Aorta (tissue), 5 donors: ENCODE results near the gene ARHGAP27. TPM values are rescaled to one million over a fixed set of nuclear protein-coding genes. Genes with fewer than 3 reads are reported as not detected.
A peak's percentile ranks its signal among the peaks of the same experiment; 100 is the strongest.
"Not testable (repeated sequence)": the region's sequence is repeated elsewhere in the genome, so short reads cannot be mapped to it uniquely, and the experiment has no call there.

Experiments used
- ATAC-seq: fragments of 200-7000 bp; cut with Tn5 transposase; one replicate; pipeline ENCODE4 v1.9.1; 2022; ENCODE audit warnings: moderate library complexity; ENCODE audit not compliant: low FRiP score
- DNase-seq, 2 donors: peaks; one replicate each; pipeline ENCODE4 v3.0.0-alpha.2; 2020
- H3K27ac ChIP-seq, 2 donors: one replicate each; pipeline ENCODE4 v1.5.1; 2013; ENCODE audit warnings: low read length in 2 of 2, mild to moderate bottlenecking in 2 of 2, moderate library complexity in 2 of 2, control low read depth in 1 of 2, inconsistent platforms in 1 of 2, low read depth in 1 of 2
- H3K27me3 ChIP-seq, 2 donors: one replicate each; pipeline ENCODE4 v1.6.1; 2013; ENCODE audit warnings: control low read depth in 1 of 2, low read length in 1 of 2, mild to moderate bottlenecking in 1 of 2, moderate library complexity in 1 of 2; ENCODE audit not compliant: insufficient read depth in 2 of 2, control insufficient read depth in 1 of 2
- H3K36me3 ChIP-seq, 2 donors: one replicate each; pipeline ENCODE4 v1.6.1; 2013; ENCODE audit warnings: control low read depth in 1 of 2, low read length in 1 of 2, mild to moderate bottlenecking in 1 of 2; ENCODE audit not compliant: insufficient read depth in 2 of 2, control insufficient read depth in 1 of 2
- H3K4me1 ChIP-seq, 2 donors: one replicate each; pipeline ENCODE4 v1.6.1; 2013; ENCODE audit warnings: low read length in 2 of 2, control low read depth in 1 of 2, mild to moderate bottlenecking in 1 of 2, moderate library complexity in 1 of 2; ENCODE audit not compliant: insufficient read depth in 2 of 2, control insufficient read depth in 1 of 2
- H3K4me3 ChIP-seq, 2 donors: one replicate each; pipeline ENCODE4 v1.5.1; 2013; ENCODE audit warnings: low read length in 2 of 2, control low read depth in 1 of 2, mild to moderate bottlenecking in 1 of 2
- H3K9me3 ChIP-seq: one replicate; pipeline ENCODE4 v1.6.1; 2013; ENCODE audit warnings: mild to moderate bottlenecking, low read length; ENCODE audit not compliant: control insufficient read depth
- WGBS, 2 donors: extraction: QIAGEN DNeasy Blood & Tissue Kit; methylation state at CpG; one replicate each; pipeline ENCODE4 v1.1.7; 2013; 5-methylcytosine and 5-hydroxymethylcytosine counted together
- intact Hi-C, 2 donors: fragments of 100-400 bp; cut with DNase I; formaldehyde crosslinking; loops; one replicate each; pipeline versions ENCODE4 v1.14.2 to v1.15.0; 2022
- polyA plus RNA-seq, 2 donors: library from polyadenylated mRNA; stranded (reverse); fragments of 200-250 nt; gene quantifications; one replicate each; pipeline ENCODE4 v1.2.3, GENCODE V29; 2013
- total RNA-seq, 2 donors: library from RNA; stranded (reverse); fragmentation: NEBNext Ultra II Directional; extraction: Animal tissue kit (Norgen Biotek cat#: 25700); gene quantifications; one replicate each; pipeline ENCODE4 v1.2.1, GENCODE V29; 2021
- donor health status: healthy with polysubstance abuse.
- donor health status: Bipolar disorder and iron deficiency.
- donor health status: DM: no; HTN: no; CAD: no.
- donor health status: DM: no; HTN: no; CAD: no.
- donor health status: DM: yes; HTN: yes; CAD: no.

The ARHGAP27 gene
- total and polyA plus RNA-seq, 4 donors: 5.4 to 41.0 (median 13.6) TPM

DNA sequence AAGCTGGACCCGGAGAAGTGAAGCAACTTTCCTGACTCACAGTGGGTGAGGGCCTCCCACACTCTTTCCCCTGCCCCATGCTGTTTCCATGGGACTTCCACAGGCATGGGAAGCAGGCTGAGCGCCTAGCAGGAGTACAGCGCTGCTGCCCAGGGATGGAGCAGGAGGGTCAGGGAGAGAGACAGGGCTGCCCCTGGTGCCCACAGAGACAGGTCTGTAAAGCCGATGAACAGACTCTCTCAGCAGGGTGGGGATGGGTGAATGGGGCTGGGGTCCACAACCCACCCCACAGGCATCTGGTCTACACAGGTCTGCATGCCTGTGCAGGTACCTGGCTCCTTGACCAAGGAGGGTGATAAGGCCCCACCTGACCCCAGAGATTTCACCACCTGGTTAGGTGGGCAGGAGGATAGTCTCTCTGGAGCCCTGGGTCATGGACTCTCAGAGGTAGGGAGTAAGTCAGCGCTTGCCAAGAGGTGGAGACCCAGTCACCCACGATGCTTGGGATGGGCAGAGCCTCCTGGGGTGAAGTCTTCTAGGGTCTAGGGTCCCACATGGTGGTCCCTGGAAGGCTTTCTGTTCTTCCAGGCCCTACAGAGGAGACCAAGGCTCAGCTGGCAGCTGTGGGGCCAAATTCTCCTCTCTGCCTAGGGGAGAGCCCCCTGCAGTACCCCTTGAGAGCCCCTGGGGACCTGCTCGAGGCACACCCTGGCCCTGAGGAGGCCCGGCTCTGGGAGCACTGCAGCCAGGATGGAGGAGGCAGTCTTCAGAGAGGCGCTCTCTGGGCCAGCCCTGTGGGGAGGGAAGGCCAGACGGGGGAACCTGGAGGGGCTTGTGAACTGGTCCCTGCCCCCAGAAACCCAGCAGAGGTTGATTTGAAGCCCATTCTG is 10.9 kb upstream of the ARHGAP27 start:
- ATAC-seq, H3K9me3 ChIP-seq, intact Hi-C loops, H3K36me3 ChIP-seq, H3K27me3 ChIP-seq, H3K27ac ChIP-seq, H3K4me3 ChIP-seq, H3K4me1 ChIP-seq: not testable (repeated sequence)
- DNase-seq: peak in 1 of 2 donors; percentile 43
- 80 to 81% methylated on average over 9 to 10 of the region's 10 CpGs for whole genome bisulfite sequencing, 2 donors

DNA sequence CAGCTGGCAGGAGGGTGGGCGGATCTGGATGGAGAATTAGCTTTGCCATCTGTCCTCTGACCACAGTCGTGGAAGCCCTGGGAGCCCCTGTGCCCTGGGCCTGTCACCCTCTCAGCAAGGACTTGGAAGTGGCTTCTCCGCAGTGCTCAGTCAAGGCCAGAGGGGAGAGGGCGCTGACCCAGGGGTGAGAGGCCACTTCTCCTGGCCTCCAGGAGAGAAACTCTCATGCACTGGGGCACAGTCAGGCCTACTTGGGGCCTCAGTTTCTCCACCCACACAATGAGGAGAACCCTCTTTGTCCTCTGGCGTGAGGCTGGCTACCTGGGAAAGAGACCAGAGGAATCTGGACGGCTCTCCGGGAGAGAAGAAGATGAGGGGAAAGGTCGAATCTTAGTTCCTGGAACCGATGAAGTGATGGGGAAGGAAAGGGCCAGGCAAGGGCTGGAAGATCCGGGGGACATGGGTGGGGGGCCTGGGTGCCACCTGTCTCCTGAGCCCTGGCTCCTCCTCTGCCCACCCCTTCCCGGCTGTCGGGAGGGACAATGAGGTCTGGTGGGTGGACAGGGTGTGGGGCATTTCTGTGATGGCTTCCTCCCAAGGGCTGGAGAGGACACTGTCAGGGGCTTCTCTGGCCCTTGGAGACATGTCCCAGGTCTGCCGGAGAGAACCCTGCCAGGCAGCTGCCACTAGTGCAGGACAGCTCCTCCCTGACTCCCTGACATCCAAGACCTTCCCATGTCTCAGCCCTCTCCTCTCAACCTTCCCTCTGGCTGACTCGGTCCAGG is 9.0 kb upstream of the ARHGAP27 start:
- peak in 1 of 2 donors; percentile 39 for DNase-seq
- no peak for ATAC-seq
- intact Hi-C loops: no loop called here
- peaks cover 0 to under 1% of the 10 kb centered on the region in 2 donors for H3K36me3 ChIP-seq
- H3K4me1 ChIP-seq: no peaks in the 10 kb centered on the region
- no peaks in the 10 kb centered on the region for H3K27me3 ChIP-seq
- H3K4me3 ChIP-seq: no peak overlapping the region
- 81 to 86% methylated on average over 10 to 14 of the region's 14 CpGs for WGBS, 2 donors
- no peak overlapping the region for H3K27ac ChIP-seq
- H3K9me3 ChIP-seq: no peaks in the 10 kb centered on the region

DNA sequence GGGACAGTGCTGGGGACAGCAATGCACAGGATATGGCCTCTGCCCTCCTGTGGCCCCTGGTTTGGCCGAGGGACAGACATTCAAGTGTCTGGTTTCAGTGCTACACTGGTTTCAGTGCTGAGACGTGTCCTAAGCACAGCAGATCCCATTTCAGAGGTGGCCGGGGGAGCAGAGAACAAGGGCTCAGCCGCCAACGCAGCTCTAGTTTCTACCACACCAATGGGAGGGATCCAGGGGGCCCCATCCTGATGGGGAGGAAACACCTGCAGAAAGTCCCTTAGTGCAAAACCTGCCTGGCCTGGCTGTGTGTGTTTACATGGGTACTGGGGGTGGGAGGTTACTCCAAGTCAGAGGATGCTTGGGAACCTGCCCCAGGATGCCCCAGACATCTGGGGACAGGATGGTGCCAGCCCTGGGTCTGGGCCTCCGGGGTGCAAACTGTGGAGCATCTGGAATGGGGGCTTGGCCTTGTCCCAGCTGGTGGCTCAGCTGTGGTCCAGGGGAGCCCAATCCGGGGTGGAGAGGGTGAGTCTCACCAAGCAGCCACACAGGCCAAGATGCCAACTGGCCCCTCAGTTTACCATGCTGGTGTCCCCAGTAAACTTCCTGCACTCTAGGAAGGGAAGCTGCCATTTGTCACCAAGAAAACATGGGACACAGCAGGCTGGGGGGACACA is 8.3 kb upstream of the ARHGAP27 start:
- H3K4me3 ChIP-seq, H3K36me3 ChIP-seq, H3K27me3 ChIP-seq, intact Hi-C loops, H3K4me1 ChIP-seq, H3K9me3 ChIP-seq, H3K27ac ChIP-seq, ATAC-seq: not testable (repeated sequence)
- 82 to 84% methylated on average over 7 of the region's 7 CpGs for WGBS, 2 donors
- DNase-seq: peak in 1 of 2 donors; percentile 45

DNA sequence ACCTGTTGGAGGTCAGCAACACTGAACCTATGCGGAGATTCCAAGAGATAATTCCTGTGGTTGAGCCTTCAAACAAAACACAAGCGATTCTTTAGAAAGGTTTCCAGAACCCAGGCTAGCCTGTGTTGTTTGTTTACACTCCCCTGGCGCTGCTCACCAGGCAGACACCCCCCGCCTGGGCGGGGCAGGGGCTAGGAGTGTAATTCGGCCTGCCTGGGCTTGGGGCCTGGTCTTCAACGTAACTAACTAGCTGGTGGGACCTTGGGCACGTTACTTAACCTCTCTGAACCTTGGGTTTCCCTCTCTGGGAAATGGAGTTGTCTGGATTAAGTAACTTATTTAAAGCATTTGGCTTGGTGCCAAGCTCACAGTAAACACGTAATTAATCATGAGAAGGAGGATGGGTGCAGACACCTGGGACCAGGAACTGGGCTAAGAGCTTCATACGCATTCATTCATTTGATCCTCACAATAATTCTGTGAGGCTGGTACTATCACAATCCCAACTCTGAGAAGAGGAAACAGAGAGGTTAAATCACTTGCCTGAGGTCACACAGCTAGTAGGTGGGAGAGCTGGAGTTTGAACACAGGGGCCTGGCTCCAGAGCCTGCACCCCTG is 7.6 kb upstream of the ARHGAP27 start:
- Histone ChIP-seq H3K4me3 (no peak overlapping the region), H3K36me3 (peaks cover 0 to 2% of the 10 kb centered on the region in 2 donors), H3K9me3 (no peaks in the 10 kb centered on the region), H3K27me3 (no peaks in the 10 kb centered on the region), H3K27ac (no peak overlapping the region), H3K4me1 (no peaks in the 10 kb centered on the region)
- ATAC-seq (no peak), DNase-seq (peak in 1 of 2 donors; percentile 46)
- intact Hi-C loops: no loop called here
- 69 to 76% methylated on average over 10 of the region's 10 CpGs for WGBS, 2 donors

DNA sequence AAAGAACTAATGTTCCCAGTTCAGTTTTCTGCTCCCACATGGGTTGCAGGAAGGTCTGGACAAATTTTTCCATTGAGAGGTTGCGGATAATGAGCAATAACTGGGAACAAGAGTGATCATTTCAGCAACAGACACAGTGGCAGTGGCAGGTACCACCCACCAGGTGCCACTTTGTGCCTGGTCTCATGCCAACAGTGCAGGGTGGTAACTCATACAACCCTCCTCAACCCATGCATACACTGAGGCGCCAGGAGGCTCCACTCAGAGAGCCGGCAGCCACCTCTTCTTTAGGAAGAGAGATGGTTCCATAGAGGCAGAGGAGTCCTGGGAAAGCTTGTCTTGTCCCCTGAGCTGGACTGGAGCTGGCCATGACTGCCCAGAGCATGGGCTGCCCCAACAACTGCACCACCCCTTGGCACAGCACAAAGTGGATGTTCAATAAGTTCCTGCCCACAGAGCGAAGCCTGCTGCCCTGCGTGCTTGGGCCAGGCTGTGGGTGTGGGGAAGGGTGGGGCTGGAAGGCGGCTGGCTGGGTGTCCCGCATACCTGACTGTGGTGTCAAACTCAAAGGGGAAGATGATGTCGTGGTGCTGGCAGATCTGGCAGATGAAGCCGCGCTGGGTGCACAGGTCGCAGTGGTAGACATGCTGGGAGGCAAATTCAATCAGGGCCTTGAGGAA is 6.4 kb upstream of the ARHGAP27 start:
- DNase-seq (peak in 1 of 2 donors; percentile 64), ATAC-seq (no peak)
- no peak overlapping the region for H3K27ac ChIP-seq
- intact Hi-C loops: loop anchor here in 1 of 2 donors (10.0 kb wide), 1 partner anchor 54 kb away; no protein-coding TSS in a partner anchor
- peaks cover 0 to 2% of the 10 kb centered on the region in 2 donors for H3K36me3 ChIP-seq
- WGBS, 2 donors: 91 to 92% methylated on average over 11 of the region's 11 CpGs
- H3K9me3 ChIP-seq: no peaks in the 10 kb centered on the region
- H3K27me3 ChIP-seq: no peaks in the 10 kb centered on the region
- no peak overlapping the region for H3K4me3 ChIP-seq
- no peaks in the 10 kb centered on the region for H3K4me1 ChIP-seq

DNA sequence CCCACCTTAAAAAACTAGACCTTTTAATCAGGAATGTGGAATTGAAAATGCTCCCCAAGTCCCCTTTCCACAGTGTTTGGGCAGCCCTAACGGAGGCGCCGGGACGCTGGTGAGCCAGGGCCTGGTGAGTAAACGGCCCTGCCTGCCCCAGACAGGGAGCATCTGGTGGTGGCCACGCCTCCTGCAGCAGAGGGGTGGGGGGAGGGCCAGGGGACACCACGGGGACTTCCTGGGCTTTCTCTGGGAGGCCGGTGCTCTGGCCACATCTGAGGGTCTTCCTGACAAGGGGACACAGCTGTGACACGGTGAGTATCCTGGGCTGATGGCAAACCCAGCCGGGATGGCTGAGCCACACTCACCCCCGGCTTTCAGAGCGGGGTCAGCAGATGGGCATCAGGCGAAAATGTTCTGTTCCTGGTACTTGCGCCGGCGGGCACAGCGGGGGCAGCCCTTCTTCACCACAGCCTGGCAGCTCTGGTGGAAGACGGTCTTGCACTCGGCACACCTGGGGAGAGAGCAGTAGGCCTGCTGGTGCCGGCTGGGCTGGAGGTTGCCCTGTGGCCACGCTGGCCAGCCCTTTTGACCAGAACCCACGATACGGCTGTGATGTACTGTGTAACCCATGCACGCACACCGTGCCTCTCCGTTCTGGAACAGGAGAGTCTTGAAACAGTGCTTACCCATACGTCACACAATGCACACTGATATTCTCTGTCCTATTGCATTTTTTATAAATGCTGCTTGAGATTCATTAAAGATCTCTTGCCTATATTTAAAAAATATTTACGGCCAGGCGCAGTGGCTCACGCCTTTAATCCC is 5.0 kb upstream of the ARHGAP27 start:
- DNase-seq: peak in 1 of 2 donors; percentile 65
- intact Hi-C loops: loop anchor here in 1 of 2 donors (10.0 kb wide), 1 partner anchor 53 kb away; no protein-coding TSS in a partner anchor
- 84 to 86% methylated on average over 30 of the region's 30 CpGs for WGBS, 2 donors

DNA sequence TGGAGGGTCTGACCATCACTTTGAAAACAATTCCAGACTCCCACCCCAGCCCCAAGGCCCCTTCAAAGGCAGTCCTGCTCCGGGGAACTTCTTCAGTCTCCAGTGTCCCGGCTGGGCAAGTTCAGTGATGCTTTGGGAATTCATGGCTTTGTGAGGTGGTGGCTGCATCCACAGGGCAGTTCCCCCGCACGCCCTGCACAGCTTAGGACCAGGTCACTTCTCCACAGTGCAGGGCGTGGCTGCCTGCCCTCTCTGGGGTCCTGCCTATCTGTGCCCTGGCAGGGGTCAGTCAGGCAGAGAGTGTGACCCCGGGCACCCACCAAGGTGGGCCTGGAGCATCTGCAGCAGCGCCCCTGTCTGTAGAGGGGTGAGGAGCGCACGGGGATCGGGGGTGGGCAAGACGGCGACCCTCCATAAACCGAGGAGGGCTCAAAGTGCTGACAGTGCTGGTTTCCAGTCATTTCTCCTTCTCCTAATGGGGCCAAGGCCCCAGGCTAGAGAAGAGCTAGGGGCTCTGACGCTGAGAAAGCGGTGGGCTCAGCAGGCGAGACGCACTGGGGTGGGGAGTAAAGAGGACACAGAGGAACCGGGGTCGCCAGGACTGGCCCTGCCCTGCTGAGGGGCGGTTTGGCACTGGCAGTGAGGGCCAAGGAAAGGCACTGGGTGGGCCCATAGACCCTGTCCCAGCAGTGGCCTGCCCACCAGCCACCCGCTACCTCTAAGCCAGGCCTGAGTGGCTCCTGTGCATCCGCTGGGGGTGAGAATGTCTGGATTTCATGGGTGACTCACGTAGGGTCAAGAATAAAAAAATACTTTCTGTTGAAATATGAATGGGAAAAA is 4.2 kb upstream of the ARHGAP27 start:
- H3K36me3 ChIP-seq: peaks cover 0 to 2% of the 10 kb centered on the region in 2 donors
- intact Hi-C loops: loop anchor here in 1 of 2 donors (10.0 kb wide), 1 partner anchor 52 kb away; no protein-coding TSS in a partner anchor
- 89 to 91% methylated on average over 23 of the region's 23 CpGs for WGBS, 2 donors

More for the DNA sequence above, 5.0 kb upstream of the ARHGAP27 start:
- Histone ChIP-seq H3K27me3 (no peaks in the 10 kb centered on the region), H3K27ac (no peak overlapping the region), H3K4me1 (no peaks in the 10 kb centered on the region), H3K4me3 (no peak overlapping the region), H3K36me3 (peaks cover 0 to 2% of the 10 kb centered on the region in 2 donors), H3K9me3 (no peaks in the 10 kb centered on the region)
- ATAC-seq: no peak

More for the DNA sequence above, 4.2 kb upstream of the ARHGAP27 start:
- Histone ChIP-seq H3K9me3 (no peaks in the 10 kb centered on the region), H3K4me3 (no peak overlapping the region), H3K27ac (no peak overlapping the region), H3K4me1 (no peaks in the 10 kb centered on the region), H3K27me3 (no peaks in the 10 kb centered on the region)
- DNase-seq: peak in 1 of 2 donors; percentile 68
- no peak for ATAC-seq
